ENCODE measurements around the gene MTG2.

The MTG2 gene

DNA sequence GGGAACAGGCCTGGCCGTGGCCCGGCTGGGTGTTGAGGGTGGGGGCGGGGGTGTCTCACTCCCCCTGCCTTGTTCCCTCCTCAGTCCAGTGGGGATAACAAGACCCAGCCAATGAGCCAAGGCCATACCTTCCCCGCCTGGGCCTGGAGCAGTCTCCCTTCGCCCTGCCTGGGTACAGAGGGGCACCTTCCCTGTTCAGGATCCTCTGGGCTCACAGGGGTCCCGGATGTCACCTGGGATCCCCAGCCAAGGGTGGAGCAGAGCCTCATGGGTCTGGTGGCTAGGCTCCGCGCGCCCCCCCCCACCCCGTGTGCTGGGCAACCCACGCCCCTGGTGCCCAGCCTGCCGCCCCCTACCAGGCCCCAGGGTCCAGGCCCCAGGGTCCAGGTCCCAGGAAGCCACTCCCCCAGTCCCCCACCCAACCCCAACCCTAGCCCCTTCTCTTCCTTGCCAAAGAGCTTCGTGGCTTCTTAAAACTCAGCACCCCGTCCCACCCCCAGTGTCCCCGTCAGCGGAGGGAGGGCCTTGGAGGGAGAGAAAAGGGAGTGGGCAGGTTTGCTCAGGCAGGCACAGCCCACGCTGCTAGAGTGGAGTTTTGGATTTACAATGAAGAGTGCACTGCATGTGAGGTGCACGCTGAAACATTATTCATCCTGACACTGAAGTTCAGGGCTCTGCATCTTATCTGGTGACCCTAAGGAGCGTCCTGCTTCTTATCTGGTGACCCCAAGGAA, 25.4 kb downstream of the MTG2 start:
- DNase-seq = no peak

DNA sequence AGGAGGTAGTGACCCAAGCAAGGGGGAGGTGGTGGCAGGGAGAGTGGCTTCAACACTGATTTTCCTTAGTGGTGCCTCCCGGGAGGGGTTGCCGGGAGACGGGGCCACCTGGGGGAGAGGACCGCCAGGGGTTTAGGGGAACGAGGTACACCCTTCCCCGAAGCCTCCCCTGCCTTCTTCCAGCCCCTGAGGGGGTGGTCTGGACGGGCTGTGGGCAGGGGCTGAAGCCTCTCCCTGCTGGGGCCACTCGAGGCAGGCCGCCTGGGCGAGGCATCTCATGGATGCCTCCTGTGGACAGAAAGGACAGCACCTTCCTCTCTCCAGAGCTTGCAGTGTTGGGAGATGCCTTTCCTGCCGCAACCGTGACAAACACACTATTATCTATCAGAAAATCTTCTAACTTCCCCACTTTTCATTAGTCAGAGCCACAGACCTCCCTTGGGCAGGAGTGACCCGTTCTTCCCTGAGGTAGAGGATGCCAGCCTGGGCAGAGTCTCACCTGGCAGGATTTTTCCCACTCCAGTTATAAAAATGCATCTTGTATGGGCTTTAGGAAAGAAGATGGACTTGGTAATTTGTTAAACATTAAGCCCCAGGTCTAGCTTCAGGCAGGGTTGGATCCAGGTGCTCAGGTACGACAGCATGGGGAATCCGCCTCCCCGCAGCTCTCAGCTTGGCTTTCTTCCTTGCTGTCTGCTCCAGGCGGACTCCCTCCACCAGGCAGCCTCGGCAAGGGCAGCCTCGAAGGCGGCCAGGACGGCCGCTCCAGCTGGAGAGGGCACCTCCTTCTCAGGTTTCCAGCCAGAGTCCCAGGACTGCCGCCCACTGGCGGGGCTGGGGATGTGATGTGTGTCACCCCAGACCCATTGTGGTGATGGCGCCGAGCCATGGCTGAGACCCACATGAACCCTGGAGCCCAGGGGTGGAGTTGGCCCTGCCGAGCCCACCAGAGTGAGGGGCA, 26.2 kb downstream of the MTG2 start:
- no peak for DNase-seq

DNA sequence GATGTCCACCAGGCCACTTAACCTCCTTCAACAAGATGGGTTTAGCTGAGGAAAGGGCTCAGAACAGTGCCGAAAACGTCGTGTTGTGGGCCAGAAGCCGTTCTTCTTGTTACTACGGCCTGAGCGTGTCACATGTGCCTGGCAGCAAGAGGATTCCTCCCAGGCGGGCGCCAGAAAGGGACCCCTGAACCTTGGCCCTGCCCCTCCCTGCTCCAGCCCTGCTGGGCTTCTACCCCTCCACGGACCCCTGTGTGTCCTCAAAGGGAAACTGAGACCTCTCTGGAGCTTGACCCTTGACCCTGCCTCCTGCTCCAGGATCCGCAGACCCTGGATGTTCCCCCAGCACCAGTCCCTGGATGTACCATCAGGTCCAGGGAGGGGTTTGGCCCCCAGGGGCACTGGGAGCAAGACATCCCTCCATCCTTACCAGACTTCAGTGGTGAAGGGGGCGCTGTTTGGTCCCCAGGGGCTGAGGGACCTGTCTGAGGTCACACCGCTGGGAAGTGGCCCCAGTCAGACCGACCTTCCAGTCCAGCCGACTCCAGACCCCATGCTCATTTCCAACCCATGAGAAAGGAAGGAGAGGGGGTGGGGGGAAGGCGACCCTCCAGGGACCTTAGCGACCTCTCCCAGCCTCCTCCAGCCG, 27.1 kb downstream of the MTG2 start:
- no peak for DNase-seq

DNA sequence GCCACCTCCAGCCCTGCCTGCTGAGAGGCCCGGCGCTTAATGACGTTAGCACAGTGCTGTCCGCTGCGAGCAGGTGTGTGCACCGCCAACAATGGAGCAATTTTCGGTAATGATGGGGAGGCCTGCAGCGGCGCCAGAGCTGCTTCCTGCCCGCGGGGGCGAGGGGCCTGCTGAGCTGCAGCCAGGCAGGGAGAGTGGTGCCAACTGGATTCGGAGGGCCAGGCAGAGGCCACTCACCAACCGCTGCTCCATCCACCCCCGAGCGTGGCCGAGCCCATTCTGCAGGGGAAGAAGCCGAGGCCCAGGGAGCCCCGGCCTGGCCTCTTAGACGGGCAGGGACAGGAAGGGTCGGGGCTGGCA, 27.6 kb downstream of the MTG2 start:
- no peak for DNase-seq

DNA sequence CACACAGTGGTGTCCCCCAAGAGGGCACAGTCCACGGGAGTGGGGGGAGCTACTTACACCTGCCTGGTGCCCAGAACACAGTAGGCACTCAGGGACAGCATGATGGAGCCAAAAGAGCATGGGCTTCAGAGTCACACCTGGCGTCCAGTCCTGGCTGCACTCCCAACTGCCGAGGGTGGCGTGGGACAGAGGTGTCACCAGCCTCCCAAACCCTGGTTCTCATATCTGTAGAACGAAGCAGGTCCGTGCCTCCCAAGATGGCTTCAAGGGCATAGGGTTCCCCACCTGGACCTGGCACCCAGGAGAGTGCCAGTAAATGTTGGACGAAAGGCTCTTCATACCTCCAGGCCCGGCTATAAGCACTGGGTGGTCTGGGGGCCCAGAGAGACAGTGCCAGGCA, 28.4 kb downstream of the MTG2 start:
- DNase-seq = no peak

DNA sequence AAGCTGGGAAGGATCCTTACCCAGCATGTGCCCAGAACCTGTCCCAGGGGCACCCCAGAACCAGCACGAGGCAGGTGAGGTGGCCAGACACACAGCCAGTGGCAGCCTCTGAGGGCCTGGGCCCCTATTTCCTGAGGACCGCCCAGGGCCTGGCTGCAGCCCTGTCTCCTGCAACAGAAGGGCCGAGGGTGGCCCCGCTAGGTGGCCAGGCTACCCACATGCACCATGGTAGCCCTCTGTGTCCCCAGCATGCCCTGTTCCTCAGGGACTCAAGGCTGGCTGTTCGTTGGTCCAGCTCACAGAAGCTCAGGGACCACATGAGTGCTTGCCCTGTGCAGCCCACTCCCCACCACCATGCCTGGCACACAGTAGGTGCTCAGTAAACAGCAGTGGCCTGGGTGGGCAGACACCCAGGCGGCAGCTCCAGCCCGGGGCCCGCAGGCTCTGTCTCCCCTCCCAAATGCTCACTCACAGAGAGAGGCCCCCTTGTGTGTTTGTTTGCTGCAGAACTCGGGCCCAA, 29.0 kb downstream of the MTG2 start:
- DNase-seq = no peak

DNA sequence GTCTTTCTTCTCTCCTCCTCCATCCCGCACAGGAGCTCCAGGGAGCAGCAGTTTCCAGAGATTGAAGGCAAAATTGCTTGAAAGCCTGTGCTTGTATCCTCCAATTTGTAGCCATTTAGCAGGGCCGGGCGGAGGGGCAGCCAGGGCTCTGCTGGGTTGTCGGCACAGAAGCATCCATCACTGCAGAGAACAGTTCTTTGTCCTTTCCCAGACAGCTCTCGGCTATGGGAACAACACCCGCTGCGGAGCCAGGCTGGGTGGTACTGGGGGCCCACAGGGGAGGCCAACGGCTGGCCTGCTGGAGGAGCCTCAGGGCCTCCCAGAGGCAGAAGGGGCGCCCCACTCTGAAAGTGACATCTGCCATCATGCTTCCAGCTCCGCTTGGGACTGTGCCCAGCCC, 29.5 kb downstream of the MTG2 start:
- no peak for DNase-seq

DNA sequence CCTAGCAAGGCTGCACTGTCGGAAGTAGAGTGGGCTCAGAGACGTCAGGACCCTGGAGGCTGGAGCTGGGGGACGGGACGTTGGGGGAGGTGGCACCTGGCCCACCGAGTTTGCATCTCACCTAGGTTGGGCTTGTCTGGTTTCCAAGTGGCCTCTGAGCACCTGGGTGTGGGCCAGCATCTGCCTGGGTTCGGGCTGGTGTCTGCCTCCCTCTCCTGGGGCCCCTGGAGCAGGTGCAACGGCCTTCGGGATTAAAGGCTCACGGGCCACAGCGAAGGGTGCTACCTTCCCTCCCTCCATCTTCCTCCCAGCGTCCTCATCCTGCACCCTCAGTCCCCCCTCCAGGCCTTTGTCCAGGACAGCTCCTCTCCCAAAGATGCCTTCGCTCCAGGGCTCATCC, 31.2 kb downstream of the MTG2 start:
- DNase-seq = no peak

DNA sequence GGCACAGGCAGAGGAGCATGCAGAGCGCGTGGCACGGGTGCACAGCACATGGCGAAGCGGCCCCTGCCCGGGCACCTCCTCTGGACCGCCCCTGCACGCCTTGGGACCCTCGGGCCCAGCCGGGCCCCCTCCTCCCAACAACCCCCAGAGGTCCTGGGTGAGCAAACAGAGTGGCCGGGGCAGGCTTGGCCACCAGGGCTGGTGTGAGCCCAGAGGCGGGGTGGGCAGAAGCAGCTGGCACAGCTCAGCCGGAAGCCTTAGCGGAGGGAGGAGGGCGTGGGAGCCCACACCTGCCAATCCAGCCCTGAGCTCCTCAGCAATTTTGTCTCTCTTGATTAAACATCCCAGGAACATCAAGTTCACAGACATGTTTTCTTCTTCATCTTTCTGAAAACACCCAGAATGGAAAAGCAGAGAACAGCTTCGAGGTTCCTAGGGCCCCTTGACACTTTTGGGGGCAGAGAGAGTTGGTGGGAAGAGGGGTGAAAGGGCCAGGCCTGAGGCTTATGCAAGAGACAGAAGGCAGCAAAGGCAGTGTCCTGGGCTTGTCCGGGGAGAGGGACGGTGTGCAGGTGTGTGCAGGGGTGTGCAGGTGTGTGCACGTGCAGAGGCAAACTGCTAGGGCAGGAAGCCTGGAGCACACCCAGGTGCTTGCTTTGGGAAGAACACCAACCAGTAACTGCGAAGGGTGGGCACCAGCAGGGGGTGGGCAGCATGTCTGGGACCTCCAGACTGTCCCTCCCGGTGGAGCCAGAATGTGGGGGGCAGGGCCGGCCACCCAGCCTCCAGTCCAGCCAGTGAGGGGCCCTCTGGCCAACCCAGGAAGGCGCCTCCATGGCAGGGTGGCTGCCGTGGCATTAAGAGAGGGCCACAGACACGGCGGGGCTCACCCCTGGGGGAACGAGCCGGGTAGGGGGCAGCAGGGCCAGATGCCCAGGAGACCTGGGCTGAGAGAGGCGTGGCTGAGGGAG, 32.5 kb downstream of the MTG2 start:
- no peak for DNase-seq

DNA sequence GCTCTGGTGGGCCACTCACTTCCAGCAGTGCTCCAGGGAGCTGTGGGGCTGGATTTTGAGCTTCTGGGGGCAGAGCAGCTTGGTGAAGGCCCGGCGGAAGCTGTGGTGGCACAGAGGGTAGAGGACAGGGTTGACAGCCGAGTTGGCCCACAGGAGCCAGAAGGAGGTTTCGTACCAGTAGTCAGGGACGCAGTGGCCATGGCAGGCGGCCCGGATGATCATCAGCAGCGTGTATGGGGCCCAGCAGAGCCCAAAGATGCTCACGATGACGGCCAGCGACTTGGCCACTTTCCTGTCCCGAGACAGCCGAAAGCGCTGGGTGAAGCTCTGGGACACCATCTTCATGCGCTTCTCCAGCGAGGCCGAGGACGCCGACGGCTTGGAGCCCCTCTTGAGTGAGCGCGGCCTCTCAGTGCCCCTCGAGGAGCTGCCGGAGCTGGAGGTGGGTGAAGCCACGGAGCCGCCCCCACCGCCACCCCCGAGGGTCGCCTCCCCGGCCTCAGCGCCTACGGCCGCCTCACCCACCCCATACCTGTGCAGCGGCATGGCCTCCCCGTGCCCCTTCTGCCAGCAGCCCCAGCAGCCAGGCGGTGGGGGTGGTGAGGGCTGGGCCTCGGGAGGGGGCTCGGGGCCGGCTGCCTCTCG, 33.3 kb downstream of the MTG2 start:
- DNase-seq = no peak

DNA sequence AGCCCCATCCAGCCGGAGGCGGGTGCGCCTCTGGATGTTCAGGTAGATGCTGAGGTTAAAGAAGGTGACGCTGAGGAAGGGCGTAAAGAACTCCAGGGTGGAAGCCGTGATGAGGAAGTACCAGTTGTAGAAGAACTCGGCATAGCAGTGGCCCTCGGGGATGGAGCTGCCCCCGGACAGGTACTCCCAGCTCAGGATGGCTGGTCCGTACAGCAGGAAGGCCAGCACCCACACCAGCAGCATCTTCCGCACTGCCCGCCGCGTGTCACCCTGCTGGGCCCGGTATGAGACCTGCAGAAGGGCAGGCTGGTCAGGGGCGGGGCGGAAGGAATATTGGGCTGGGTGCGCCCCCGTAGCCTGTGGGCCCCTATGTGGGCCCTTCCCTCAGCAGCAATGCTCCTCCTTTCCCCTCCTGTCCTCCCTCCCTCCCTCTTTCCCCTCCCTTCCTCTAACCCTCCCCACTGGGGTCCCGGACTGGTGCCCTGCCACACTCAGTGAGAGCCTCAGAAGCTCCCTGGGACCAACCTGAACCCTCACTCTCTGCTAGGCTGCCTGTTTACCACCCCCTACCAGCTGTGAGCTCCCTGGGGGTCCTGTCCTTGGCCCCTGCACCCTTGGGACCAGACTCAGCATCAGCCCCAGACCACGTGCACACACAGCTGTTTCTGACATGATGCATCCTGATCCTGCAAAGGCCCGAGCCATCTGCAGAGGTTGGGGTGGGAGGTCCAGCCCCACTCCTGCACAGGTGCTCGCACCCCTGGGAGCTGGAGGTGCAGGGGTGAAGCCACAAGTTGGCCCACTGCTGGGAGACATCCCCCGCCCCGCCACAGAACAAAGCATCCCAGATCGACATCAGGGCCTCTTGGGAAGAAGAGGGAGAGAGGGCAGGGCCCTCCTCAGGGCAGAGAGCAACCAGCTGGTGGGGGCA, 34.1 kb downstream of the MTG2 start:
- DNase-seq = no peak

DNA sequence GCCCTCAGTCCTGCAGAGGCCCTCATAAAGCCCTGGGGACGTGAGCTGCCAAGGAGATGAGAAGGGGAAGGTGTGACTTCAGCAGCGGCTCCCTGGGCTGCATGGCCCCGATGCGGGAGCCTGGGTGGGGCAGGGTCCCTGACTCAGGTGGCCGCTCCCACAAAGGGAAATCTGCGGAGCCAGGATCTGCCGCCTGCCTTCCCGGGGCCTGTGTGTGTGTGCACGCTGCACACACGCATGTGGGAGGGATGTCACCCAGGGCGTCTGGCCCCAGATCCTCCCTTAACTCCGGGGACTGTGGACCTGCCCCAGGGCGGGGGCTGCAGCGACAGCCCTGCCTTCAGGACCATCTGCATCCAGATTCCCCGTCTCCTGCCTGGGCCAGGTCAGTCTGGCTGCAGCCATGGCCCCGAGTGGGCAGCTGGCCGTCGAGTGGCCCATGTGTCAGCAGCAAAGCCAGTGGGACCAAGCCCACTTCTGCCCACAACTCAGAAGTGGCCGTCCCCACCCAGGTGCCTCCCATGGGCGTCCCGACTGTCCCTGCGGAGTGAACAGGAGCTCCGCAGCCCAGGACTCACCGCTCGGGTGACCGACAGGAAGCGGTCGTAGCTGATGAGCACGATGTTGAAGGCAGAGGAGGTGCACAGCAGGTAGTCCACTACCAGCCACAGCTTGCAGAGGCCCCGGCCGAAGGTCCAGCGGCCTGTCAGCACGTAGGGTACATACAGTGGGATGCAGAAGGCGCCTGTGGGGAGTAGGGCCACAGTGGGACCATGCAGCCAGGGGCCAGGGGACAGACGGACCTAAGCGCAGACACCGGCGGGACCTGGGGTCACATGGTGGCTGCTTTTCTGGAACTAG, 35.3 kb downstream of the MTG2 start:
- no peak for DNase-seq

DNA sequence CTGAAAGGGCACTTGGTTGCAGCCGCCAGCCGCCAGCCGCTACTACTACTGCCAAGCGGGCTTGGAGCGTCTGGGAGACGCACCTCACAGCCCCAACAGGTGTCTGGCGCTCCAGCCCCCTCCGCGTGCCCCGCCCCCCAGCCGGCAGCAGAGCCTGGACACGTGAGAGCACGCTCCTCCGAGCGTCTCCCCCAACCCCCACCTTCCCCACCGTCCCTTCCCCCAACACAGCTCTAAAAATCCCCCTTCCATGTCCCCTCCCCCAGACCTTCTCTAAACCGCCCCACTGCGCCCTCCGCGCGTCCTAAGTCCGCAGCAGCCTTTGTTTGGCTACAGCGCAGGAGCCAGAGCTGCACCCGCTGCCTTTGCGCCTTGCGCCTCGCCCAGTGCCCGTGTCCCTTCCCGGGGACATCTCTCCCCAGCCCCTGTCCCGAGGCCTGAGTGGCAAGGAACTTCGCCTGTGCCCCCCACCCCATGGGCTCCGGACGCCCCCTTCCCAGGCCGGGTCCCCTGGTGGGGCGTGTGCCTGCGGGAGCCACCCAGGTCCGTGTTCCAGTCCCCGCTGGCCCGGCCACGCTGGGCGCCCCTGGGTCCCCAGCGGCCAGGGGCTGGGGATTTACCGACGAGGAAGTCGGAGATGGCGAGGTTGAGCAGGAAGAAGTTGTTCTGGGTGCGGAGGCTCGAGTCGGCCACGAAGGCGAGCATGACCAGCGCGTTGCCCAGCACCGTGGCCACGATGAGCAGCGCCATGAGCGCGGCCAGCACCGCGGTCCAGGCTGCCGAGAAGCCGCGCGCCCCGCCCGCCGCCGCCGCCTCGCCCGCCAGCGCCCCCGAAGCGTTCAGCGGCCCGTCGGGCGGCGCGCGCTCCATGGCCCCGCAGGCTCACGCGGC, 36.5 kb downstream of the MTG2 start:
- DNase-seq = no peak

DNA sequence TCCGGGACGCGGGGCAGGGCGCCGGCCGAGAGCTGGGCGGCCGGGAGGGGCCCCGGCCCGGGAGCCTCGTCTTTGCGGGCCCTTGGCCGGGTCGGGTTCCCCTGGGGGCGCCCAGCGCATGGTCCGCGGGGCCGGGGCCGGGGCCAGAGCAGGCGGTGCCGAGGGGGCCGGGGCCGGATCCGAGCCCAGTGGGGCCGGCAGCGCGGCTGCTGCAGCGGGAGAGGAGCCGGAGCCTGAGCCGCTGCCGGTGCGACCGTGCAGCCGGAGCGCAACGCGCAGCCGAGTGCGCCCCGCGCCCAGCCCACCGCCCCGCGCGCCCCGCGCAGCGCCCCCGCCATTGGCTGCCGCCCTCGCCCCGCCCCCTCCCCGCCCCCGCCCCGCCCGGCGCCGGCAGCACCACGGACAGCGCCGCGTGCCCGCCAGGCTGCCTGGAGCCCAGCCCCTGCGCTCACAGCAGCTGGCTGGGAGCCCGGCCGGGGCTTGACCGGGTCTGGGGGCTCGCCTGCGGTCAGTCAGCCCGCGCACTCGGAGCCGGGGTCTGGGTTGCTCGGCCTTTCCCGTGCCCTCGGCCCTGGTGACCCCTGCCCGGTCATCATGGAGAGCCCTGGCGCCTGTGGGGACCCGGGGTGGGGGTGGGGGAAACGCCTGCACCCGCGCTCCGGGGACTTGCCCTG, 37.3 kb downstream of the MTG2 start, which contains the start of gene HRH3:
Gene HRH3, minus strand, starts transcription at position 287 of the 674 bp plus-strand sequence. CDS start 308 bp downstream, outside the sequence.
- peak; percentile 41 for DNase-seq

DNA sequence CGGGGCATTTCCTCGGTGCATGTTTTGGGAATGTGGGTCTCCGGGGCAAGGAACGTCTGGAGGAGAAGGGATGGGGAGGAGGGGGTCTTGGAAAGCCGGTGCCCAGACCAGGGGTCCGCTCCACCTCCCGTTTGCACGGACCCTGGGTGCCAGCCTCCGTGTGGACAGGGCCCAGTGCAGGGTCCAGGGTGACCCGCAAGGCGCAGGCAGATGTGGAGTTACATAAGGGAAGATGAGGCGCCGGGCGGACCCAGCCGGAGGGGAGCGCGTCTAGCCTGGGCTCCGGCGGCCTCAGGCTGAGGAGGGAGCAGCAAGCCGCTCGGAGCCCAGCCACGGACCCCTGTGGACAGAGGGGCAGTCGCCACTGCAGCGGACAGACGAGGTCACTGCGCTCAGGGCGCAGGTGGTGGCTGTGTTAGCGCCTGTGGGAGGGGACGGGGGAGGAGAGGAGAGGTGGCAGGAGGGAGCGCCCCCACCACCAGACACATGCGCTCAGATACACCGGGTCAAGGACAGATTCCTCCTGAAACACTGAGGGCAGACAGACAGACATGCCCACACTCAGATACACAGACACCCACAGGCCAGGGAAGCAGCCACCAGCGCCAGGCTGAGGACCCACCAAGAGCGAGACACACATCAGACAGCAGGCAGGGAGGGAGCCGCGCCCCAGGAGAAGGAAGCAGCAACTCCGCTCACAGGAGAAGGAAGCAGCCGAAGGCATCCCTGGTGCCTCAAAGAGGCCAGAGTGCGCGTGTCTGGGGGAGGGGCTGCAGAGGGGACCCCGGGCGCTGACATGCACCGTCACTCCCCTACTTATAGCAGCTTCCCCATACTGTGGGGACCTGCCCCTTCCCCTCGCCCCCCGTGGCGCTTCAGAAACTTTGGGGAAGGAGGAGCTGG, 38.1 kb downstream of the MTG2 start:
- DNase-seq = no peak

DNA sequence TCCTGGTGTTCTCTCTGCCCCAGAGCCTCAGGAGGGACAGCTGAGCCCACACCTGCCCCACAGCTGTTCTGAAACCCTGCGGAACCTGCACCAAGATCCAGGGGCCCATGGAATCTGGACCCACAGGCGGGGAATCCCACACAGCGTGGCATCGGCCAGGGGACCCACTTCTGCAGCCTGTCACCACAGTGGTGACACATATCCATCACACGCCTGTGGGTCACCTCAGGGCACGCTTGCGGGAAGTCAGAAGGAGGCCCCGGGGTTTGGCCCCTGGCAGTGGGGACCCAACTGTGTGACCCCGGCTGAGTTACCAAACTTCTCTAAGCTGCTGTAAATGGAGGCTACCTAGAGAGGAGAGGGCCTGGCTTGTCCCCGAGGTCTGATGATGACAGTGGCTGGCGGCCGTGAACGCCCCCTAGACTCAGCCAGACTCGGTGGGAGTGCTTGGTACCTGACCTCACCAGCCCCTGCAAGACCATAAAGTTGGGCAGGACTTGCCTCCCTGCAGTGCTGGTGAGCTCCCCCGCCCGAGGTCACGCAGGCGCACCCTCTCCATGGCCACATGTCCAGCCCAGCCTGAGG, 39.5 kb downstream of the MTG2 start:
- no peak for DNase-seq

All from suppressor macrophage treated with lipopolysaccharide for 4 hours (primary cell).